ENCODE results near the gene LY9.
"Not testable (repeated sequence)": the region's sequence is repeated elsewhere in the genome, so short reads cannot be mapped to it uniquely, and the experiment has no call there.

Gene LY9

GRCh38 chr1:160772331-160772730, 23.6 kb upstream of the LY9 start:
- no peak for DNase-seq
- in situ Hi-C loops (cut with MboI; ENCODE audit: low pct_unique_long_range_greater_than_20kb, low sequenced_read_pairs): no loop called here

- in situ Hi-C loops (cut with MboI; ENCODE audit: low pct_unique_long_range_greater_than_20kb, low sequenced_read_pairs): no loop called here
- DNase-seq: no peak
These were observed 22.9 kb upstream of the LY9 start for GRCh38 chr1:160773093-160773492.

GRCh38 chr1:160774886-160775719, 20.9 kb upstream of the LY9 start:
- in situ Hi-C loops (cut with MboI; ENCODE audit: low pct_unique_long_range_greater_than_20kb, low sequenced_read_pairs): no loop called here
- no peak for DNase-seq

- in situ Hi-C loops (cut with MboI; ENCODE audit: low pct_unique_long_range_greater_than_20kb, low sequenced_read_pairs): no loop called here
- DNase-seq: no peak
These were observed 19.8 kb upstream of the LY9 start for GRCh38 chr1:160776178-160776577.

- in situ Hi-C loops (cut with MboI; ENCODE audit: low pct_unique_long_range_greater_than_20kb, low sequenced_read_pairs): no loop called here
- DNase-seq: peak; percentile 60
These were observed 18.4 kb upstream of the LY9 start for GRCh38 chr1:160777486-160778089.

GRCh38 chr1:160778976-160779375, 17.0 kb upstream of the LY9 start:
- no peak for DNase-seq
- in situ Hi-C loops (cut with MboI; ENCODE audit: low pct_unique_long_range_greater_than_20kb, low sequenced_read_pairs): no loop called here

- in situ Hi-C loops (cut with MboI; ENCODE audit: low pct_unique_long_range_greater_than_20kb, low sequenced_read_pairs): no loop called here
- peak; percentile 47 for DNase-seq
These were observed 16.2 kb upstream of the LY9 start for GRCh38 chr1:160779626-160780397.

- DNase-seq: no peak
- in situ Hi-C loops (cut with MboI; ENCODE audit: low pct_unique_long_range_greater_than_20kb, low sequenced_read_pairs): no loop called here
These were observed 15.6 kb upstream of the LY9 start for GRCh38 chr1:160780398-160780755.

- in situ Hi-C loops (cut with MboI; ENCODE audit: low pct_unique_long_range_greater_than_20kb, low sequenced_read_pairs): no loop called here
- DNase-seq: no peak
These were observed 14.7 kb upstream of the LY9 start for GRCh38 chr1:160781186-160781766.

- no peak for DNase-seq
- in situ Hi-C loops (cut with MboI; ENCODE audit: low pct_unique_long_range_greater_than_20kb, low sequenced_read_pairs): no loop called here
These were observed 13.9 kb upstream of the LY9 start for GRCh38 chr1:160781914-160782689.

GRCh38 chr1:160782988-160783765, 12.8 kb upstream of the LY9 start:
- not testable (repeated sequence) for DNase-seq

GRCh38 chr1:160789051-160789701, 6.8 kb upstream of the LY9 start:
- in situ Hi-C loops (cut with MboI; ENCODE audit: low pct_unique_long_range_greater_than_20kb, low sequenced_read_pairs): no loop called here
- DNase-seq: no peak

More at GRCh38 chr1:160782988-160783765, 12.8 kb upstream of the LY9 start:
- in situ Hi-C loops (cut with MboI; ENCODE audit: low pct_unique_long_range_greater_than_20kb, low sequenced_read_pairs): not testable (repeated sequence)

- DNase-seq: no peak
- in situ Hi-C loops (cut with MboI; ENCODE audit: low pct_unique_long_range_greater_than_20kb, low sequenced_read_pairs): no loop called here
These were observed 6.0 kb upstream of the LY9 start for GRCh38 chr1:160789702-160790611.

- no peak for DNase-seq
- in situ Hi-C loops (cut with MboI; ENCODE audit: low pct_unique_long_range_greater_than_20kb, low sequenced_read_pairs): no loop called here
These were observed 1.6 kb upstream of the LY9 start for GRCh38 chr1:160794376-160794775.

- no peak for DNase-seq
- in situ Hi-C loops (cut with MboI; ENCODE audit: low pct_unique_long_range_greater_than_20kb, low sequenced_read_pairs): no loop called here
These were observed 1.3 kb downstream of the LY9 start for GRCh38 chr1:160797271-160797709.

- no peak for DNase-seq
- in situ Hi-C loops (cut with MboI; ENCODE audit: low pct_unique_long_range_greater_than_20kb, low sequenced_read_pairs): no loop called here
These were observed 1.9 kb downstream of the LY9 start for GRCh38 chr1:160797861-160798273.

GRCh38 chr1:160798439-160798838, 2.5 kb downstream of the LY9 start:
- DNase-seq: no peak
- in situ Hi-C loops (cut with MboI; ENCODE audit: low pct_unique_long_range_greater_than_20kb, low sequenced_read_pairs): no loop called here
